HCT116 (cell line): ENCODE data around the gene CALD1. TPM values are rescaled to one million over a fixed set of nuclear protein-coding genes. Genes with fewer than 3 reads are reported as not detected.

Experiments used
- ATAC-seq: fragments of 200-7000 bp; cut with Tn5 transposase; 2 replicates; pipeline ENCODE4 v1.9.1; 2020; ENCODE audit warnings: mild to moderate bottlenecking, moderate library complexity
- BruUV-seq: library from RNA; stranded (reverse); fragments of 400-500 nt; replicated peaks from 2 replicates; lab custom pipeline; 2021; lab: Mats Ljungman, UMichigan
- CTCF ChIA-PET: fragments of 300-600 bp; sonication (Branson Sonifier 250); formaldehyde crosslinking; loops from one replicate; lab custom pipeline; 2021; ENCODE audit warnings: antibody characterized with exemption; lab: Charles Lee
- POLR2A ChIA-PET: fragments of 300-600, 350-600 bp; sonication (Branson Sonifier 250); formaldehyde crosslinking; loops from one replicate; lab custom pipeline; 2021; ENCODE audit warnings: antibody characterized with exemption; lab: Charles Lee
- RAD21 ChIA-PET, 2 experiments: fragments of 300-600 bp; sonication (Branson Sonifier 250); formaldehyde crosslinking; loops; one replicate each; lab custom pipeline; 2023; ENCODE audit warnings: low total read pairs in 2 of 2; ENCODE audit not compliant: uncharacterized antibody in 2 of 2, unreplicated experiment in 2 of 2, low non-redundant PET in 1 of 2; lab: Charles Lee
- DNase-seq: peaks from one replicate; pipeline ENCODE4 v3.0.0-alpha.2; 2010; ENCODE audit warnings: low read depth, low spot score
- H2AFZ ChIP-seq: fragments of 200-600 bp; shearing (Covaris generic), sonication (generic); 2 replicates; pipeline ENCODE4 v1.6.1; 2017; ENCODE audit warnings: low read depth, mixed run types, mixed read lengths, antibody characterized with exemption, low read length; ENCODE audit not compliant: poor library complexity, severe bottlenecking
- H3K27ac ChIP-seq: 2 replicates; pipeline ENCODE4 v1.5.1; 2012; ENCODE audit warnings: low read depth, low read length
- H3K27me3 ChIP-seq: fragments of 200-600 bp; sonication (generic); 2 replicates; pipeline ENCODE4 v1.6.1; 2016; ENCODE audit warnings: mixed run types, low read length, mixed read lengths; ENCODE audit not compliant: insufficient read depth
- H3K36me3 ChIP-seq, 2 experiments: fragments of 200-500 bp in 1 of 2; fragments of 200-600 bp in 1 of 2; sonication (Bioruptor generic) in 1 of 2; sonication (generic) in 1 of 2; 2 replicates each; pipeline versions ENCODE4 v1.5.1 to v1.6.1; 2014 to 2016; ENCODE audit warnings: low read length in 2 of 2, inconsistent platforms in 1 of 2, mixed read lengths in 1 of 2, mixed run types in 1 of 2; ENCODE audit not compliant: insufficient read depth in 2 of 2, control insufficient read depth in 1 of 2
- H3K4me1 ChIP-seq, 2 experiments: fragments of 200-600 bp in 1 of 2; sonication (generic) in 1 of 2; 2 replicates each; pipeline versions ENCODE4 v1.5.1 to v1.6.1; 2012 to 2017; ENCODE audit warnings: low read length in 2 of 2, inconsistent platforms in 1 of 2, mild to moderate bottlenecking in 1 of 2, mixed read lengths in 1 of 2, mixed run types in 1 of 2, moderate library complexity in 1 of 2; ENCODE audit not compliant: insufficient read depth in 2 of 2, control insufficient read depth in 1 of 2
- H3K4me2 ChIP-seq: fragments of 200-600 bp; sonication (generic); 2 replicates; pipeline ENCODE4 v1.6.1; 2017; ENCODE audit warnings: mixed run types, low read length, mixed read lengths
- H3K4me3 ChIP-seq, 2 experiments: fragments of 200-600 bp in 1 of 2; sonication (generic) in 1 of 2; replicated peaks in 1 of 2; 2 replicates each; pipeline ENCODE4 v1.5.1; 2011 to 2016; ENCODE audit warnings: low read length in 2 of 2, control low read depth in 1 of 2, low read depth in 1 of 2, mild to moderate bottlenecking in 1 of 2, mixed read lengths in 1 of 2, mixed run types in 1 of 2
- H3K79me2 ChIP-seq: fragments of 200-600 bp; sonication (generic); 2 replicates; pipeline ENCODE4 v1.6.1; 2017; ENCODE audit warnings: mild to moderate bottlenecking, mixed run types, low read length, moderate library complexity, mixed read lengths; ENCODE audit not compliant: insufficient read depth
- H3K9ac ChIP-seq: fragments of 200-600 bp; sonication (generic); 2 replicates; pipeline ENCODE4 v1.6.1; 2016; ENCODE audit warnings: low read length, mixed read lengths
- H3K9me2 ChIP-seq: fragments of 200-600 bp; sonication (generic), shearing (Covaris generic); 2 replicates; pipeline ENCODE4 v1.6.1; 2017; ENCODE audit warnings: mixed run types, mild to moderate bottlenecking, moderate library complexity; ENCODE audit not compliant: insufficient read depth
- H3K9me3 ChIP-seq, 2 experiments: fragments of 200-500 bp in 1 of 2; fragments of 200-600 bp in 1 of 2; sonication (Bioruptor generic) in 1 of 2; sonication (generic) in 1 of 2; 2 replicates each; pipeline ENCODE4 v1.6.1; 2014 to 2017; ENCODE audit warnings: low read length in 2 of 2, mixed read lengths in 2 of 2, inconsistent platforms in 1 of 2, low read depth in 1 of 2, mild to moderate bottlenecking in 1 of 2, mixed run types in 1 of 2, moderate library complexity in 1 of 2; ENCODE audit not compliant: control insufficient read depth in 1 of 2, insufficient read depth in 1 of 2
- H4K20me1 ChIP-seq: fragments of 200-600 bp; sonication (generic), shearing (Covaris generic); 2 replicates; pipeline ENCODE4 v1.6.1; 2017; ENCODE audit warnings: mixed run types, mild to moderate bottlenecking, moderate library complexity; ENCODE audit not compliant: insufficient read depth
- ATF3 ChIP-seq: IDR thresholded peaks from 2 replicates; pipeline ENCODE4 v1.6.1; 2012
- CEBPB ChIP-seq: IDR thresholded peaks from 2 replicates; pipeline ENCODE4 v1.6.1; 2012; ENCODE audit warnings: low read depth
- CTCF ChIP-seq, 3 experiments: fragments of 200-600 bp in 1 of 3; sonication (generic) in 1 of 3; IDR thresholded peaks in 2 of 3; conservative IDR thresholded peaks in 1 of 3; 2 replicates each; pipeline ENCODE4 v1.5.1; 2012 to 2017; ENCODE audit warnings: low read depth in 2 of 3, low read length in 2 of 3, antibody characterized with exemption in 1 of 3, borderline replicate concordance in 1 of 3, control low read depth in 1 of 3, mild to moderate bottlenecking in 1 of 3, mixed read lengths in 1 of 3, mixed run types in 1 of 3, moderate library complexity in 1 of 3; ENCODE audit not compliant: insufficient read depth in 1 of 3
- ELF1 ChIP-seq: IDR thresholded peaks from 2 replicates; pipeline ENCODE4 v1.6.1; 2012; ENCODE audit warnings: low read depth, borderline replicate concordance
- REST ChIP-seq: IDR thresholded peaks from 2 replicates; pipeline ENCODE4 v1.6.1; 2012; ENCODE audit warnings: low read depth
- SP1 ChIP-seq: IDR thresholded peaks from 2 replicates; pipeline ENCODE4 v1.6.1; 2012; ENCODE audit warnings: low read depth
- YY1 ChIP-seq: IDR thresholded peaks from 2 replicates; pipeline ENCODE4 v1.6.1; 2011; ENCODE audit warnings: low read length, low read depth, moderate library complexity, mild to moderate bottlenecking; ENCODE audit not compliant: insufficient replicate concordance; ENCODE audit errors: extremely low read depth
- ZFX ChIP-seq: fragments of 450-650 bp; IDR thresholded peaks from 2 replicates; pipeline ENCODE4 v1.6.1; 2017
- ZNF274 ChIP-seq: fragments of 200-500 bp; sonication (Bioruptor generic); IDR thresholded peaks from 2 replicates; pipeline ENCODE4 v1.6.1; 2014; ENCODE audit warnings: mild to moderate bottlenecking, low read depth, low read length, inconsistent platforms
- intact Hi-C: fragments of 100-400 bp; cut with micrococcal nuclease; formaldehyde crosslinking; loops from 2 replicates; pipeline ENCODE4 v1.10.0; 2022
- total RNA-seq: library from RNA; stranded (reverse); gene quantifications from one replicate; pipeline ENCODE4 v1.2.1, GENCODE V29; 2021; ENCODE audit not compliant: unreplicated experiment

CALD1 gene
- total RNA-seq, 1 experiment from 2014 or later, result 66.8 TPM

- H3K27me3 ChIP-seq, result no peaks in the 10 kb centered on the region
- POLR2A ChIA-PET, result no interaction called here
- RAD21 ChIA-PET, result no interaction called here
- no peak overlapping the region for H3K4me2 ChIP-seq
- ATAC-seq (no peak), DNase-seq (no peak)
- H3K27ac ChIP-seq, result no peak overlapping the region
- no peak for TF ChIP-seq YY1
- no peak for TF ChIP-seq CEBPB
- no peak for TF ChIP-seq ATF3
- no peak for TF ChIP-seq REST
- no peak for TF ChIP-seq ZNF274
- no peak for TF ChIP-seq ELF1
- TF ChIP-seq SP1, result no peak
- no peak for TF ChIP-seq CTCF (IDR thresholded peaks at IDR 0.05 in 2 of 3, conservative IDR thresholded peaks at IDR 0.05 in 1 of 3; ENCODE audit: borderline replicate concordance in 1 of 3, insufficient read depth in 1 of 3, low read depth in 2 of 3, low read length in 2 of 3)
- no peak for TF ChIP-seq ZFX
- intact Hi-C loops, result no loop called here
- H3K9ac ChIP-seq, result no peak overlapping the region
- H3K4me3 ChIP-seq, result no peak overlapping the region
- H4K20me1 ChIP-seq, result no peaks in the 10 kb centered on the region
- H3K4me1 ChIP-seq, result no peaks in the 10 kb centered on the region
- H3K9me2 ChIP-seq, result no peaks in the 10 kb centered on the region; the same call in 1 of the 2 replicates
- H3K36me3 ChIP-seq, result no peaks in the 10 kb centered on the region
- H3K79me2 ChIP-seq, result no peaks in the 10 kb centered on the region
- H3K9me3 ChIP-seq, result no peaks in the 10 kb centered on the region
- CTCF ChIA-PET, result interaction anchor here (1.0 kb wide), 1 partner anchor 11 kb away, joined by 3 read pairs; no protein-coding TSS in a partner anchor
- no TSS peak for BruUV-seq
- H2AFZ ChIP-seq, result no peak overlapping the region
Observed at GRCh38 chr7:134766779-134767519, 12.5 kb upstream of the CALD1 start.
